Testis (tissue), 2 donors: Measurements from ENCODE around the gene GRIA4.

Experiments used
- CTCF ChIP-seq, 3 experiments: fragments of 450-650 bp in 2 of 3; fragments of 200-600 bp in 1 of 3; sonication (generic) in 1 of 3; IDR thresholded peaks; one replicate each; pipeline ENCODE4 v1.5.1; 2016 to 2019; ENCODE audit warnings: antibody characterized with exemption in 3 of 3, mild to moderate bottlenecking in 2 of 3, moderate library complexity in 1 of 3
- POLR2A ChIP-seq: fragments of 450-650 bp; IDR thresholded peaks from one replicate; pipeline ENCODE4 v1.6.1; 2017; ENCODE audit warnings: antibody characterized with exemption, mild to moderate bottlenecking, moderate library complexity

GRCh38 chr11:105790840-105791239, 181.0 kb downstream of the GRIA4 start:
- TF ChIP-seq CTCF (IDR thresholded peaks at IDR 0.05) = no peak
- no peak for TF ChIP-seq POLR2A
